ENCODE data around the gene MRGPRE. TPM values are rescaled to one million over a fixed set of nuclear protein-coding genes. Genes with fewer than 3 reads are reported as not detected.
"Not testable (repeated sequence)": the region's sequence is repeated elsewhere in the genome, so short reads cannot be mapped to it uniquely, and the experiment has no call there.

The MRGPRE gene
- not detected for total RNA-seq
- not detected for total RNA-seq (2013)
- total RNA-seq, result 0 to 0.09 (median 0) reads per million in 29 experiments

DNA sequence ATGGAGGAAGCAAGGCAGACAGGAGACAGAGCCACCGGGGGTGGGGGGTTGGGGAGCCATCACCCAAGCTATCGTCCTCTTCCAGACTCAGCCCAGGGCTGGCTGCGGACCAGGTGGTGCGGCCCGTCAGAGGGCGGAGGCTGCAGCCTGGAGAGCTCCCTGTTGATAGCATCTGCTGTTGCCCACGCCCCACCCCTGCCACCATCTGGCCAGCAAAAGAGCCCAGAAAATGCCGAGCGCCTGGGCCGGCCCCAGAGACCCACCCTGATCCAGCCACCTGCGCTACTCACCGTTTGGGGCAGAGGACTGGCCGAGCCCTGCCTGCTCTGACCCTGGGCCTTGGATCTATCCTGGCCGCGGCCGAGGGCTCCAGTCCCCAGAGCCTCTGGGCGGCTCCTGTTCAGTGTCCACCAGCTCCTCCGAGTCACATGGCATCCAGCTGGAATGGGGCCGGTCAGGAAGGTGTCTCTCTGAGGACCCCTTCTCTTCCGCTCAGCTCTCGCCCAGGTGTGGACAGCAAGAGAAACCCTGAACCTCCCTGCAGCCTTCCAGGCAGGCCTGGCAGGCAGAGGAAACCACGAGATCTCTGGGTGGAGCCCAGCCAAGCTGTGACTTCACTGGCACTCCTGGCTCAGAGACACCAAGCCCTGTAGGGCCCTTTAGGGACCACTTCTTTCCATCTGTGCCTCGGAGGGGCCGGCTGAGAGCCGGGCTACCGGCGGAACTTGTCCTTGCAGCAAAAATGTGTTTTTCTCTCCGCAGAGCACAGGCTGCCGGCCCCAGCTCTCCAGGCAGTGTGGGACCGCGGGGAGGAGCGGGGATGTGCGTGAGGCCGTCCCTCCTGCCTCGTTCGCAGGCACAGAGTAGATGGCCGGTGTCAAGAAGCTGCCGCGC, at the start of gene MRGPRE:
Gene MRGPRE (minus strand): TSS at position 567 of the 894 bp plus-strand sequence. CDS start 3,618 bp downstream, outside the sequence.
- Mint-ChIP-seq H3K27me3 (peaks cover 3 to 4% of the 10 kb centered on the region in 2 donors), H3K4me1 (no peaks in the 10 kb centered on the region), H3K9me3 (no peaks in the 10 kb centered on the region), H3K27ac (no peak within 1 kb of the TSS), H3K4me3 (no peak within 1 kb of the TSS), H3K36me3 (no peaks in the 10 kb centered on the region)
- H3K36me3 ChIP-seq (ENCODE audit: control insufficient read depth in 2 of 2, extremely low read depth in 1 of 2, insufficient read depth in 1 of 2, low read length in 1 of 2), result no peaks in the 10 kb centered on the region
- CTCF ChIA-PET, result no interaction called here
- DNase-seq, result no peak
- no peaks in the 10 kb centered on the region for H3K9me3 ChIP-seq
- no peak within 1 kb of the TSS for H3K4me3 ChIP-seq (ENCODE audit: control insufficient read depth in 1 of 2, extremely low read depth in 1 of 2, low read length in 1 of 2)
- no peak within 1 kb of the TSS for H3K27ac ChIP-seq (ENCODE audit: low read length)
- 82% methylated on average over 37 of the region's 39 CpGs for WGBS (ENCODE audit: insufficient coverage)
- POLR2A ChIA-PET, result no interaction called here
- H3K4me1 ChIP-seq (ENCODE audit: control insufficient read depth in 1 of 2, extremely low read depth in 1 of 2, insufficient read depth in 2 of 2, low read length in 2 of 2), result no peaks in the 10 kb centered on the region
- ATAC-seq (replicated peaks in 1 of 4), result peak in 1 of 4 experiments; percentile 18
- H3K27me3 ChIP-seq (replicated peaks in 1 of 2; ENCODE audit: control insufficient read depth in 2 of 2, extremely low read depth in 1 of 2, insufficient read depth in 2 of 2, low read length in 1 of 2), result peaks cover 0 to 35% of the 10 kb centered on the region in 2 experiments

DNA sequence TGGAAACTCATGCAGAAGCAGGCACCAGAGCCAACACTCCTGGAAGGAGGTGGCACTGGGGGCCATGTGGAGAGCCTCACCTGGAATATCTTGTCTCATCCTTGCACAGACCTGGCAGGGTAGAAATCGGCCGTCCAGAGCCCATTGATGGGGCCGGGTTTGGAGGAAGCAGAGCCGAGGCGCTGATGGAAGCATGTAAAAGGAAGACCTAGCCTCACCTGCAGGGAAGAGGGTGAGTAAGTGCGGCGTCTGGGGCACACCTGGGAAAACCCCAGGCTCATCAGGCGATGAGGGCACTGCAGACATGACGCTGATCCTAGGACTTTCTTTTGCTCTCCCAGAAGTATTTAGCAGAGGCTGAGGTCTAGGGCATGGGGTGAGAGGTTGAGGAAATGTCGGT, 48.9 kb upstream of the MRGPRE start:
- H3K4me1 ChIP-seq (ENCODE audit: control insufficient read depth in 1 of 2, extremely low read depth in 1 of 2, insufficient read depth in 2 of 2, low read length in 2 of 2); H3K27ac Mint-ChIP-seq; H3K4me1 Mint-ChIP-seq; H3K9me3 Mint-ChIP-seq; ATAC-seq (replicated peaks in 1 of 4); H3K27me3 Mint-ChIP-seq; POLR2A ChIA-PET; H3K36me3 Mint-ChIP-seq; DNase-seq; H3K4me3 ChIP-seq (ENCODE audit: control insufficient read depth in 1 of 2, extremely low read depth in 1 of 2, low read length in 1 of 2); H3K27ac ChIP-seq (ENCODE audit: low read length); H3K4me3 Mint-ChIP-seq; H3K27me3 ChIP-seq (replicated peaks in 1 of 2; ENCODE audit: control insufficient read depth in 2 of 2, extremely low read depth in 1 of 2, insufficient read depth in 2 of 2, low read length in 1 of 2); H3K36me3 ChIP-seq (ENCODE audit: control insufficient read depth in 2 of 2, extremely low read depth in 1 of 2, insufficient read depth in 1 of 2, low read length in 1 of 2); H3K9me3 ChIP-seq; CTCF ChIA-PET: not testable (repeated sequence)
- no CpG with 5 or more reads among the region's 10 CpGs for WGBS (ENCODE audit: insufficient coverage)

DNA sequence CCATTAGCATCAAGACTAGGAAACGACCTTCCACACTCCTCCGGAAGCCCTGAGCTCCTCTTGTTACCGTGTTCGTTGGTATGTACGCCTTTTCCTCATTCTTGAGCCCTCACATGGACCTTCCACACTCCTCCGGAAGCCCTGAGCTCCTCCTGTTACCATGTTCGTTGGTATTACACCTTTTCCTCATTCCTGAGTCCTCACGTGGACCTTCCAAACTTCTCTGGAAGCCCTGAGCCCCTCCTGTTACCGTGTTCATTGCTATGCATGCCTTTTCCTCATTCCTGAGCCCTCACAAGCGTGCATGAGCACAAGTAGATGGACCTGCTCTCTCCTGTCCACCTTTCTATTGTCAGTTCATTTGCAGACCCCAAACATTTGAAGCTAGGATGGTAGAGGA, 48.4 kb upstream of the MRGPRE start:
- H3K4me3 Mint-ChIP-seq; H3K27ac ChIP-seq (ENCODE audit: low read length); H3K4me1 ChIP-seq (ENCODE audit: control insufficient read depth in 1 of 2, extremely low read depth in 1 of 2, insufficient read depth in 2 of 2, low read length in 2 of 2); H3K27me3 Mint-ChIP-seq; H3K27me3 ChIP-seq (replicated peaks in 1 of 2; ENCODE audit: control insufficient read depth in 2 of 2, extremely low read depth in 1 of 2, insufficient read depth in 2 of 2, low read length in 1 of 2); H3K4me3 ChIP-seq (ENCODE audit: control insufficient read depth in 1 of 2, extremely low read depth in 1 of 2, low read length in 1 of 2); H3K4me1 Mint-ChIP-seq; H3K36me3 Mint-ChIP-seq; DNase-seq; H3K9me3 ChIP-seq; ATAC-seq (replicated peaks in 1 of 4); H3K27ac Mint-ChIP-seq; H3K9me3 Mint-ChIP-seq; CTCF ChIA-PET; H3K36me3 ChIP-seq (ENCODE audit: control insufficient read depth in 2 of 2, extremely low read depth in 1 of 2, insufficient read depth in 1 of 2, low read length in 1 of 2); POLR2A ChIA-PET: not testable (repeated sequence)
- no CpG with 5 or more reads among the region's 10 CpGs for WGBS (ENCODE audit: insufficient coverage)

DNA sequence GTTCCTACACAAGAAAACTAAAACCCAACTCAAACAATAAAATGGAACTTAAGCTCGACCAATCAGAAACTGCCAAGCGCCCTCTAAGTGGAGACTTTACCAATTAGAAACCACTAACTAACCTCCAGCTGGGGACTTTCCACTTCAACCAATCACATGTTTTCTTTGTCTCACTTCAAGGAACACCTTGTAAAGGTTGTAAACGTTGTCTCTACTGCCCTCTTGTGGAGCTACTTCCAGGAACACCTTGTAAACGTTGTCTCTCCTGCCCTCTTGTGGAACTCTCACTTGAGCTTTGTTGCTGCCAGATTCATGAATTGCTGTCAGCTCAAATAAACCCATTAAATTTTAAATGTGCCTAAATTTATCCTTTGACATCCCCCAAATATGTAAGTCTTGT, 46.7 kb upstream of the MRGPRE start:
- H3K27me3 Mint-ChIP-seq; H3K27ac ChIP-seq (ENCODE audit: low read length); H3K4me3 ChIP-seq (ENCODE audit: control insufficient read depth in 1 of 2, extremely low read depth in 1 of 2, low read length in 1 of 2); H3K36me3 ChIP-seq (ENCODE audit: control insufficient read depth in 2 of 2, extremely low read depth in 1 of 2, insufficient read depth in 1 of 2, low read length in 1 of 2); H3K4me1 ChIP-seq (ENCODE audit: control insufficient read depth in 1 of 2, extremely low read depth in 1 of 2, insufficient read depth in 2 of 2, low read length in 2 of 2); H3K4me3 Mint-ChIP-seq; H3K9me3 ChIP-seq; H3K36me3 Mint-ChIP-seq; H3K4me1 Mint-ChIP-seq; H3K27ac Mint-ChIP-seq; H3K27me3 ChIP-seq (replicated peaks in 1 of 2; ENCODE audit: control insufficient read depth in 2 of 2, extremely low read depth in 1 of 2, insufficient read depth in 2 of 2, low read length in 1 of 2); POLR2A ChIA-PET; DNase-seq; CTCF ChIA-PET; H3K9me3 Mint-ChIP-seq: not testable (repeated sequence)
- WGBS (ENCODE audit: insufficient coverage), result no CpG with 5 or more reads among the region's 4 CpGs
- ATAC-seq (replicated peaks in 1 of 4), result peak in 2 of 4 experiments; percentile 38 to 69

DNA sequence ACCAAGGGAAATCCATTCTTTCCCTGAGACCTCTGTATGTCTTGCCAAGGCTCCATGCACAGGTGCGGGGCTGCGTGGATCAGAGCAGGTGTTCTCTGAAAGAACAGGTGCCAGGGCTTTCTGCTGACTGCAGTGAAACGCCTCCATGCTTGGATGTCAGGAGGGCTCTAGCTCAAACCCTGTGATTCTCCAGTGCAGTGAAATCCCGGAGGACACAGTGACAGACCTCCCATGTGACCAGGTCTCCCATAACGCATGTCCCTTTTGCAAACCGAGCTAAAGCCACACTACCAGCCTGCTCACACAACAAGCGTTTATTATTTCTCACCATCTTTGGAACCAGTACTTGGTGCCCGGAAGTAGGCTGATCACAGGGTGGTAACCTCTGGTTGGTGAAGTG, 41.4 kb upstream of the MRGPRE start:
- CTCF ChIA-PET; H3K4me3 ChIP-seq (ENCODE audit: control insufficient read depth in 1 of 2, extremely low read depth in 1 of 2, low read length in 1 of 2); H3K9me3 Mint-ChIP-seq; H3K9me3 ChIP-seq; POLR2A ChIA-PET; H3K36me3 ChIP-seq (ENCODE audit: control insufficient read depth in 2 of 2, extremely low read depth in 1 of 2, insufficient read depth in 1 of 2, low read length in 1 of 2); H3K27ac ChIP-seq (ENCODE audit: low read length); H3K27me3 ChIP-seq (replicated peaks in 1 of 2; ENCODE audit: control insufficient read depth in 2 of 2, extremely low read depth in 1 of 2, insufficient read depth in 2 of 2, low read length in 1 of 2); H3K27ac Mint-ChIP-seq; DNase-seq; H3K27me3 Mint-ChIP-seq; H3K4me3 Mint-ChIP-seq; H3K4me1 Mint-ChIP-seq; H3K36me3 Mint-ChIP-seq; H3K4me1 ChIP-seq (ENCODE audit: control insufficient read depth in 1 of 2, extremely low read depth in 1 of 2, insufficient read depth in 2 of 2, low read length in 2 of 2); ATAC-seq (replicated peaks in 1 of 4): not testable (repeated sequence)
- no CpG with 5 or more reads among the region's 8 CpGs for WGBS (ENCODE audit: insufficient coverage)

GRCh38 chr11:3262548-3262947, 30.3 kb upstream of the MRGPRE start:
- WGBS (ENCODE audit: insufficient coverage), result no CpG with 5 or more reads among the region's 7 CpGs
- not testable (repeated sequence) for H3K27me3 Mint-ChIP-seq

More at GRCh38 chr11:3262548-3262947, 30.3 kb upstream of the MRGPRE start:
- DNase-seq; H3K9me3 ChIP-seq; H3K4me3 ChIP-seq (ENCODE audit: control insufficient read depth in 1 of 2, extremely low read depth in 1 of 2, low read length in 1 of 2); ATAC-seq (replicated peaks in 1 of 4); H3K4me1 ChIP-seq (ENCODE audit: control insufficient read depth in 1 of 2, extremely low read depth in 1 of 2, insufficient read depth in 2 of 2, low read length in 2 of 2); POLR2A ChIA-PET; H3K27ac ChIP-seq (ENCODE audit: low read length); H3K4me3 Mint-ChIP-seq; CTCF ChIA-PET; H3K36me3 Mint-ChIP-seq; H3K27me3 ChIP-seq (replicated peaks in 1 of 2; ENCODE audit: control insufficient read depth in 2 of 2, extremely low read depth in 1 of 2, insufficient read depth in 2 of 2, low read length in 1 of 2); H3K4me1 Mint-ChIP-seq; H3K9me3 Mint-ChIP-seq; H3K27ac Mint-ChIP-seq; H3K36me3 ChIP-seq (ENCODE audit: control insufficient read depth in 2 of 2, extremely low read depth in 1 of 2, insufficient read depth in 1 of 2, low read length in 1 of 2): not testable (repeated sequence)

Measured in T-cell (primary cell).